NK-92 (cell line): ENCODE measurements around the gene CACNA2D3.

Source experiments
- DNase-seq: peaks from one replicate; lab custom pipeline; 2025; ENCODE audit not compliant: unreplicated experiment; lab: John Stamatoyannopoulos, UW

Gene CACNA2D3

GRCh38 chr3:54892168-54892567, 769.8 kb downstream of the CACNA2D3 start:
- no peak for DNase-seq

- DNase-seq, result no peak
Observed at GRCh38 chr3:54895613-54896012, 773.3 kb downstream of the CACNA2D3 start.

GRCh38 chr3:54897028-54897711, 774.8 kb downstream of the CACNA2D3 start:
- DNase-seq, result no peak

GRCh38 chr3:54899273-54899672, 776.9 kb downstream of the CACNA2D3 start:
- no peak for DNase-seq

GRCh38 chr3:54900838-54901591, 778.7 kb downstream of the CACNA2D3 start:
- no peak for DNase-seq

GRCh38 chr3:54901906-54902685, 779.7 kb downstream of the CACNA2D3 start:
- DNase-seq, result no peak

- DNase-seq, result no peak
Observed at GRCh38 chr3:54905261-54905888, 783.0 kb downstream of the CACNA2D3 start.

GRCh38 chr3:54905920-54906319, 783.6 kb downstream of the CACNA2D3 start:
- no peak for DNase-seq

GRCh38 chr3:54906763-54907162, 784.4 kb downstream of the CACNA2D3 start:
- no peak for DNase-seq

- no peak for DNase-seq
Observed at GRCh38 chr3:54909191-54909590, 786.8 kb downstream of the CACNA2D3 start.

GRCh38 chr3:54914180-54914579, 791.8 kb downstream of the CACNA2D3 start:
- DNase-seq, result no peak

- DNase-seq, result no peak
Observed at GRCh38 chr3:54915181-54915580, 792.8 kb downstream of the CACNA2D3 start.

- DNase-seq, result no peak
Observed at GRCh38 chr3:54915976-54916375, 793.6 kb downstream of the CACNA2D3 start.

- DNase-seq, result no peak
Observed at GRCh38 chr3:54916732-54917131, 794.4 kb downstream of the CACNA2D3 start.

GRCh38 chr3:54917174-54917573, 794.8 kb downstream of the CACNA2D3 start:
- DNase-seq, result no peak

GRCh38 chr3:54917862-54918261, 795.5 kb downstream of the CACNA2D3 start:
- no peak for DNase-seq

- no peak for DNase-seq
Observed at GRCh38 chr3:54918516-54918915, 796.2 kb downstream of the CACNA2D3 start.

- no peak for DNase-seq
Observed at GRCh38 chr3:54928046-54928770, 805.9 kb downstream of the CACNA2D3 start, which contains the start of gene LRTM1. TSS of gene LRTM1 (minus strand) at chr3:54928059. CDS start at chr3:54927911, 148 bp downstream.

GRCh38 chr3:54931182-54931581, 808.8 kb downstream of the CACNA2D3 start:
- no peak for DNase-seq

GRCh38 chr3:54932606-54933005, 810.3 kb downstream of the CACNA2D3 start:
- DNase-seq, result no peak

- no peak for DNase-seq
Observed at GRCh38 chr3:54935869-54936268, 813.5 kb downstream of the CACNA2D3 start.
